Pancreas (tissue), 10 donors: Measurements from ENCODE around the gene MTSS2. TPM values are rescaled to one million over a fixed set of nuclear protein-coding genes. Genes with fewer than 3 reads are reported as not detected.
A peak's percentile ranks its signal among the peaks of the same experiment; 100 is the strongest.

ENCODE experiments used
- ATAC-seq, 4 donors: fragments of 200-7000 bp; cut with Tn5 transposase; one replicate each; pipeline versions ENCODE4 v1.8.0 to v1.9.1; 2020; ENCODE audit warnings: mild to moderate bottlenecking in 4 of 4, moderate library complexity in 4 of 4
- DNase-seq, 6 donors: peaks; one replicate each; pipeline ENCODE4 v3.0.0-alpha.2; 2020
- FAIRE-seq: peaks from 2 replicates; lab custom pipeline; 2012; peaks lifted over from hg19 to GRCh38; lab: Jason Lieb, UNC
- H3K27ac ChIP-seq, 4 donors: fragments of 200-600 bp; sonication (generic); 1 replicate in 3 of 4; 2 replicates in 1 of 4; pipeline versions ENCODE4 v1.5.0 to v1.8.0; 2020
- H3K27me3 ChIP-seq, 4 donors: fragments of 200-600 bp; one replicate each; pipeline ENCODE4 v1.8.0; 2021
- H3K36me3 ChIP-seq, 3 donors: fragments of 200-600 bp; sonication (generic) in 1 of 3; one replicate each; pipeline versions ENCODE4 v1.5.0 to v1.8.0; 2020 to 2021
- H3K4me1 ChIP-seq, 3 donors: fragments of 200-600 bp; one replicate each; pipeline ENCODE4 v1.8.0; 2021
- H3K4me3 ChIP-seq, 4 donors: fragments of 200-600 bp; sonication (generic) in 2 of 4; one replicate each; pipeline versions ENCODE4 v1.5.0 to v1.8.0; 2020 to 2021
- H3K9me3 ChIP-seq, 4 donors: fragments of 200-600 bp; one replicate each; pipeline ENCODE4 v1.8.0; 2021
- WGBS, 2 donors: extraction: QIAGEN DNeasy Blood & Tissue Kit; methylation state at CpG; one replicate each; pipeline ENCODE4 v1.1.7; 2013; 5-methylcytosine and 5-hydroxymethylcytosine counted together
- intact Hi-C, 3 donors: fragments of 100-400 bp; cut with DNase I; formaldehyde crosslinking; loops; one replicate each; pipeline versions ENCODE4 v1.11.1 to v1.14.2; 2022
- polyA plus RNA-seq, 2 donors: library from polyadenylated mRNA; stranded (reverse); fragments of 200-250 nt; gene quantifications; one replicate each; pipeline ENCODE4 v1.2.3, GENCODE V29; 2013
- total RNA-seq, 6 donors: library from RNA; stranded (reverse); fragmentation: NEBNext Ultra II Directional in 4 of 6; extraction: Animal tissue kit (Norgen Biotek cat#: 25700) in 4 of 6; gene quantifications; one replicate each; pipeline versions ENCODE4 v1.2.1 to v1.2.4, GENCODE V29; 2021 to 2023
- TF ChIP-seq, protein P1 (sequence below), 4 donors: fragments of 200-600 bp; sonication (generic) in 3 of 4; IDR thresholded peaks; one replicate each; pipeline versions ENCODE4 v1.5.0 to v1.8.0; 2021; ENCODE audit warnings: antibody characterized with exemption in 4 of 4
- donor health status: healthy with polysubstance abuse.
- donor health status: DM: no; HTN: no; CAD: no; lungs with moderate emphysema.
- donor health status: DM: no; HTN: no; CAD: no.
- donor health status: control.
- donor health status: control.
- donor health status: Bipolar disorder and iron deficiency.
- donor health status: DM: yes; HTN: yes; CAD: no.
- donor health status: DM: no; HTN: no; CAD: no.
- donor health status: DM: no; HTN: no; CAD: no.
- donor health status: DM: yes; HTN: yes; CAD: no.

MTSS2 gene
- total and polyA plus RNA-seq, 8 donors: 5.0 to 39.1 (median 9.8) TPM

DNA sequence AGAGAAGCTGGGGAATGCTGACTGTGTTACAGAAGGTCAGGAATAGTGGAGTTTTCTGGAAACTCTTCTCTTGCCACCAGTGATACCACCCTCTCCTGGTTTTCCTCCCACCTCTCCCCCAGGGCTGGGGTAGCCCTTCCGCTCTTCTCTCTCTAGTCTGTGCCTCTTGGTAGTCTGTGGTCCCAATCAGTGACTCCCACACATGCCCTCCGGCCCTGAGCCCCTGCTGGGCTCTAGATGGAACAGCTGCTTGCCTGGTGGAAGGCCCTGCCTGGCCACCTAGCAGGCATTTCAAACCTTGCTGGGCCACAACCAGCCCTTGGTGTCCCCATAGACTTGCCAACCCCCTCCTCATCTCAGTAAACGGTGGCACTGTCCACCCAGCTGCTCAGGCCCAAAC is 15.2 kb upstream of the MTSS2 start:
- H3K4me1 ChIP-seq: no peaks in the 10 kb centered on the region
- peak overlapping the region in 1 of 4 donors; percentile 33 for H3K27ac ChIP-seq

GRCh38 chr16:70700101-70701020 is 14.5 kb upstream of the MTSS2 start:
- H3K36me3 ChIP-seq: no peaks in the 10 kb centered on the region
- H3K27ac ChIP-seq: peak overlapping the region in 1 of 4 donors; percentile 33
- no peaks in the 10 kb centered on the region for H3K27me3 ChIP-seq
- H3K9me3 ChIP-seq: no peaks in the 10 kb centered on the region
- TF ChIP-seq, protein P1, sequence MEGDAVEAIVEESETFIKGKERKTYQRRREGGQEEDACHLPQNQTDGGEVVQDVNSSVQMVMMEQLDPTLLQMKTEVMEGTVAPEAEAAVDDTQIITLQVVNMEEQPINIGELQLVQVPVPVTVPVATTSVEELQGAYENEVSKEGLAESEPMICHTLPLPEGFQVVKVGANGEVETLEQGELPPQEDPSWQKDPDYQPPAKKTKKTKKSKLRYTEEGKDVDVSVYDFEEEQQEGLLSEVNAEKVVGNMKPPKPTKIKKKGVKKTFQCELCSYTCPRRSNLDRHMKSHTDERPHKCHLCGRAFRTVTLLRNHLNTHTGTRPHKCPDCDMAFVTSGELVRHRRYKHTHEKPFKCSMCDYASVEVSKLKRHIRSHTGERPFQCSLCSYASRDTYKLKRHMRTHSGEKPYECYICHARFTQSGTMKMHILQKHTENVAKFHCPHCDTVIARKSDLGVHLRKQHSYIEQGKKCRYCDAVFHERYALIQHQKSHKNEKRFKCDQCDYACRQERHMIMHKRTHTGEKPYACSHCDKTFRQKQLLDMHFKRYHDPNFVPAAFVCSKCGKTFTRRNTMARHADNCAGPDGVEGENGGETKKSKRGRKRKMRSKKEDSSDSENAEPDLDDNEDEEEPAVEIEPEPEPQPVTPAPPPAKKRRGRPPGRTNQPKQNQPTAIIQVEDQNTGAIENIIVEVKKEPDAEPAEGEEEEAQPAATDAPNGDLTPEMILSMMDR (IDR thresholded peaks at IDR 0.05): no peak
- peak in 1 of 6 donors; percentile 30 for DNase-seq
- H3K4me3 ChIP-seq: no peak overlapping the region
- WGBS, 2 donors: 85 to 88% methylated on average over 29 to 30 of the region's 30 CpGs
- FAIRE-seq: no peak
- peak; percentile 28 to 74 (median 61) for ATAC-seq
- no peaks in the 10 kb centered on the region for H3K4me1 ChIP-seq
- intact Hi-C loops: no loop called here

More for the DNA sequence above, 15.2 kb upstream of the MTSS2 start:
- no peaks in the 10 kb centered on the region for H3K9me3 ChIP-seq
- TF ChIP-seq, protein P1 (IDR thresholded peaks at IDR 0.05): no peak
- no peaks in the 10 kb centered on the region for H3K27me3 ChIP-seq
- DNase-seq (no peak), FAIRE-seq (no peak), ATAC-seq (no peak)
- H3K4me3 ChIP-seq: no peak overlapping the region
- no peaks in the 10 kb centered on the region for H3K36me3 ChIP-seq
- intact Hi-C loops: no loop called here
- WGBS, 2 donors: 86 to 88% methylated on average over 3 of the region's 3 CpGs

GRCh38 chr16:70699696-70700095 is 13.8 kb upstream of the MTSS2 start:
- 91 to 95% methylated on average over 15 to 17 of the region's 17 CpGs for WGBS, 2 donors
- Histone ChIP-seq H3K4me1 (no peaks in the 10 kb centered on the region), H3K9me3 (no peaks in the 10 kb centered on the region), H3K27ac (no peak overlapping the region), H3K36me3 (no peaks in the 10 kb centered on the region), H3K4me3 (no peak overlapping the region), H3K27me3 (no peaks in the 10 kb centered on the region)
- no peak for DNase-seq
- intact Hi-C loops: no loop called here
- TF ChIP-seq, protein P1 (IDR thresholded peaks at IDR 0.05): no peak
- no peak for ATAC-seq
- FAIRE-seq: no peak

DNA sequence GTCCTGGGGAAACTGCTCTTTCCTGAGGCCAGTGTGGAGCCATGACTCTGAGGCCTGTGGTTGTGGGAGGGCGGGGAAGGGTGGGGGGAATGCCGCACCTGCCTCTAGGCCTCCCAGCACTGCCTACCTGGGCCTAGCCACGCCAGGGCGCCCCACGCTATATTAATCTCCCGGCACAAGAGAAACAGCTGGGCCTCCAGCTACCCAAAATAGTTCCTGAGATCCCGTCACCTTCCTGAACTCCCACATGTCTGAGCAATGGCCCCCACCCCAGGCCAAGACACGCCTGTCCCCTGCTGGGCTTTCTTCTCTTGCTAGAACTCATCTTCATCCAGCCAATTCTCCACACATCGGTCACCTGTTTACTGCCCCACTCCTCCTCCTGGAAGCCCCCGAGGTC is 13.0 kb upstream of the MTSS2 start:
- 94 to 97% methylated on average over 10 of the region's 10 CpGs for WGBS, 2 donors
- TF ChIP-seq, protein P1 (IDR thresholded peaks at IDR 0.05): no peak
- DNase-seq (no peak), ATAC-seq (no peak), FAIRE-seq (no peak)
- Histone ChIP-seq H3K4me1 (no peaks in the 10 kb centered on the region), H3K4me3 (no peak overlapping the region), H3K27ac (no peak overlapping the region), H3K27me3 (no peaks in the 10 kb centered on the region), H3K36me3 (no peaks in the 10 kb centered on the region), H3K9me3 (no peaks in the 10 kb centered on the region)
- intact Hi-C loops: no loop called here
